Left lung (tissue), 10 donors: ENCODE results near the gene PRKRA. TPM values are rescaled to one million over a fixed set of nuclear protein-coding genes. Genes with fewer than 3 reads are reported as not detected.
"Not testable (repeated sequence)": the region's sequence is repeated elsewhere in the genome, so short reads cannot be mapped to it uniquely, and the experiment has no call there.

Experiments used
- ATAC-seq: fragments of 200-7000 bp; cut with Tn5 transposase; one replicate; pipeline ENCODE4 v1.9.1; 2020; ENCODE audit warnings: moderate library complexity
- DNase-seq, 4 donors: peaks; one replicate each; pipeline ENCODE4 v3.0.0-alpha.2; 2013 to 2020
- H3K27ac ChIP-seq, 2 donors: fragments of 200-600 bp; sonication (generic) in 1 of 2; one replicate each; pipeline versions ENCODE4 v1.5.0 to v1.8.0; 2020 to 2021
- H3K27me3 ChIP-seq, 2 donors: fragments of 200-600 bp; sonication (generic) in 1 of 2; one replicate each; pipeline versions ENCODE4 v1.5.0 to v1.8.0; 2020 to 2021
- H3K36me3 ChIP-seq, 2 donors: fragments of 200-600 bp; sonication (generic) in 1 of 2; one replicate each; pipeline versions ENCODE4 v1.5.0 to v1.8.0; 2020 to 2021
- H3K4me1 ChIP-seq, 2 donors: fragments of 200-600 bp; one replicate each; pipeline ENCODE4 v1.8.0; 2021
- H3K4me3 ChIP-seq, 2 donors: fragments of 200-600 bp; sonication (generic) in 1 of 2; one replicate each; pipeline versions ENCODE4 v1.5.0 to v1.8.0; 2020 to 2021; ENCODE audit warnings: mild to moderate bottlenecking in 1 of 2
- H3K9me3 ChIP-seq, 2 donors: fragments of 200-600 bp; sonication (generic) in 1 of 2; one replicate each; pipeline versions ENCODE4 v1.5.0 to v1.8.0; 2020 to 2021
- CTCF ChIP-seq, 2 donors: fragments of 200-600 bp; sonication (generic) in 1 of 2; IDR thresholded peaks; one replicate each; pipeline versions ENCODE4 v1.5.0 to v1.8.0; 2021; ENCODE audit warnings: antibody characterized with exemption in 2 of 2
- intact Hi-C, 2 donors: fragments of 100-400 bp; cut with DNase I; formaldehyde crosslinking; loops; one replicate each; pipeline versions ENCODE4 v1.11.2 to v1.14.2; 2022
- polyA plus RNA-seq, 6 donors: library from polyadenylated mRNA; unstranded; fragments of 120-200 nt; gene quantifications; one replicate each; pipeline ENCODE4 v1.2.1, GENCODE V29; 2013; ENCODE audit not compliant: insufficient read length in 6 of 6
- total RNA-seq, 2 donors: library from RNA; stranded (reverse); fragmentation: NEBNext Ultra II Directional; extraction: Animal tissue kit (Norgen Biotek cat#: 25700); gene quantifications; one replicate each; pipeline ENCODE4 v1.2.1, GENCODE V29; 2021
- donor health status: DM: no; HTN: yes; CAD: no.
- donor health status: DM: no; HTN: no; CAD: no.

Gene PRKRA
- total and polyA plus RNA-seq, 8 donors = 45.2 to 83.5 (median 69.0) TPM

GRCh38 chr2:178428396-178428806, 22.6 kb downstream of the PRKRA start:
- H3K36me3 ChIP-seq = peaks cover 0 to 71% of the 10 kb centered on the region in 2 donors
- no peak for ATAC-seq

GRCh38 chr2:178427458-178427857, 23.5 kb downstream of the PRKRA start:
- Histone ChIP-seq H3K27ac (no peak overlapping the region), H3K9me3 (peaks cover 0 to 4% of the 10 kb centered on the region in 2 donors), H3K36me3 (peaks cover 0 to 61% of the 10 kb centered on the region in 2 donors), H3K27me3 (no peaks in the 10 kb centered on the region), H3K4me3 (no peak overlapping the region), H3K4me1 (no peaks in the 10 kb centered on the region)
- TF ChIP-seq CTCF (IDR thresholded peaks at IDR 0.05) = no peak
- no peak for ATAC-seq
- no peak for DNase-seq
- intact Hi-C loops = no loop called here

More at GRCh38 chr2:178428396-178428806, 22.6 kb downstream of the PRKRA start:
- Histone ChIP-seq H3K27me3 (no peaks in the 10 kb centered on the region), H3K27ac (no peak overlapping the region), H3K4me3 (no peak overlapping the region), H3K9me3 (peaks cover 0 to 4% of the 10 kb centered on the region in 2 donors), H3K4me1 (no peaks in the 10 kb centered on the region)
- DNase-seq = no peak
- no peak for TF ChIP-seq CTCF (IDR thresholded peaks at IDR 0.05)
- intact Hi-C loops = no loop called here

- ATAC-seq (no peak), DNase-seq (no peak)
- Histone ChIP-seq H3K27ac (no peak overlapping the region), H3K36me3 (peaks cover 0 to 51% of the 10 kb centered on the region in 2 donors), H3K9me3 (peaks cover 0 to 4% of the 10 kb centered on the region in 2 donors), H3K27me3 (no peaks in the 10 kb centered on the region), H3K4me3 (no peak overlapping the region), H3K4me1 (no peaks in the 10 kb centered on the region)
- no peak for TF ChIP-seq CTCF (IDR thresholded peaks at IDR 0.05)
- intact Hi-C loops = no loop called here
These were observed 24.6 kb downstream of the PRKRA start for GRCh38 chr2:178426388-178426787.

- H3K27me3 ChIP-seq = no peaks in the 10 kb centered on the region
- no peak for DNase-seq
- no peak for ATAC-seq
- no peak for TF ChIP-seq CTCF (IDR thresholded peaks at IDR 0.05)
- intact Hi-C loops = no loop called here
- H3K4me3 ChIP-seq = no peak overlapping the region
- H3K36me3 ChIP-seq = peaks cover 0 to 40% of the 10 kb centered on the region in 2 donors
- H3K9me3 ChIP-seq = peaks cover 0 to 4% of the 10 kb centered on the region in 2 donors
- no peaks in the 10 kb centered on the region for H3K4me1 ChIP-seq
- no peak overlapping the region for H3K27ac ChIP-seq
These were observed 25.6 kb downstream of the PRKRA start for GRCh38 chr2:178425255-178425827.

GRCh38 chr2:178423746-178424145, 27.2 kb downstream of the PRKRA start:
- H3K9me3 ChIP-seq, DNase-seq, H3K4me1 ChIP-seq, H3K27ac ChIP-seq, H3K27me3 ChIP-seq, ATAC-seq, intact Hi-C loops, H3K4me3 ChIP-seq: not testable (repeated sequence)
- peaks cover 0 to 24% of the 10 kb centered on the region in 2 donors for H3K36me3 ChIP-seq

- Histone ChIP-seq H3K4me1 (peaks cover 0 to 8% of the 10 kb centered on the region in 2 donors), H3K36me3 (peaks cover 0 to 10% of the 10 kb centered on the region in 2 donors), H3K9me3 (peaks cover 0 to 4% of the 10 kb centered on the region in 2 donors), H3K27me3 (no peaks in the 10 kb centered on the region), H3K4me3 (no peak overlapping the region), H3K27ac (no peak overlapping the region)
- intact Hi-C loops = no loop called here
- ATAC-seq (no peak), DNase-seq (no peak)
- TF ChIP-seq CTCF (IDR thresholded peaks at IDR 0.05) = no peak
These were observed 28.9 kb downstream of the PRKRA start for GRCh38 chr2:178422097-178422496.
